ENCODE results near the gene LSAMP.
A peak's percentile ranks its signal among the peaks of the same experiment; 100 is the strongest.
"Not testable (repeated sequence)": the region's sequence is repeated elsewhere in the genome, so short reads cannot be mapped to it uniquely, and the experiment has no call there.

LSAMP gene

GRCh38 chr3:116233711-116234357, 211.5 kb downstream of the LSAMP start:
- no peak for DNase-seq

DNA sequence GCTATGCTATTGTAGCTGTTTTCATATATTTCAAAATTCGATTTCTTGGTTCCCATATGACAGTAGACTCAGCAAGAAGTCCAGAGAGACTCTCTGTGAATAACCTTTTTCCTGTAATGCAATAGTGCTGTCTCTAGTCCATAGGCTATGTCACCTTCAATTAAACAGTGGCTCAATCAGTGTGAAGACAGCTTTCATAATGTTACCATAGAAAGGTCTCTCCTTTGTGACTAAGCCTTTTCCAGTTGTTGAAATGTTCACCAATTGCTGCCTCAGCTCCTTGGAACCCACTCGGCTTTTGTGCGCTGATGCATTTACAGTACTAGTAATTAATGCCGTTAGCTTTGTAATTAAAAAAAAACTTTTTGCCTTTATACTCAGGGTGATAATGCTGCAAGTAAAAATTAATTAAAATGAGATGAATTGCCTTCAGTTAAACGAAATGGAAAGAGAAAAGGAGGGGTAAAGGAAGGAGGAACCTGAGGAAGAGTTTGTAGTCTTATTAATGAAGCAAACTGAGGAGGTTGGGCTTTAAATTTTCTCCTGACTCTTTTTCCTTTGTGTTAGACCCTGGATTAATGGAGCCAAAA, 214.8 kb downstream of the LSAMP start:
- no peak for DNase-seq

- peak; percentile 3 for DNase-seq
Observed at GRCh38 chr3:116226266-116226665, 219.0 kb downstream of the LSAMP start.

DNA sequence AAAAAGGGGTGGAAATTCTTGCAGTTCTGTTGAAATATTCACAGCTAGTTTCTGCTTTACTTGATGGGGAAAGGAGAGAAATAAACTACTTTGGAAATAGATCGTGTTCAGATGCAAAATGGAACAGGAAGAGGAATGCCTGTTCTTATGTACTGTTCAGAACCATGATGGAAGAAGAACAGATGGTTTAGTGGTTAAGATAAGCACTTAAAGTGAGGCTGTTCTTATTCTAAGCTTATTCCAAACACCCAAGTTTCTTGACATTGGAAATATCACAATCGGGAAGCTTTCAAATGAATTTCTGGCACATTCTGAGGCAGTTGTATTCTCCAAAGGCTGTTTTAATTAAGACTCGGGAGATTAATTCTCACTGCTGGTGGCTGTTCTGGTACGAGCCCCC, 228.5 kb downstream of the LSAMP start:
- peak; percentile 72 for DNase-seq

DNA sequence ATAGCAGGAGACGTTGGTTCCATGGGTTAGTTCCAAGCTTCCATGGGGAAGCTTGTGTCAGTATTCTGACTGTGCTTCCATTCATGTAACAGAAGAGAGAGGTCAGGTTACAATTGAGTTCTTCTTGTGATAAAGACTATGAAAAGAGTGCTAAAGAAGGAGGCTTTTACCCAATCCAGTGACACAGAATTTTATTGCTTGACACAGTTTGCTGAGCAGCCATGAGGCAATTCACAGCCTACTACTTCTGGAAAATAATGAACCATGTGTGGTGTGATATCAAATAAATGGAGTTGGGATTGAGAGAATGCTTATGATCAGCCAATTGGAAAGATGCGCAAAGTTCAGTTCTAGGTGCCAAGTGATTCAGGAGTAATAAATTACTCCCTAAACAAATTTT, 233.4 kb downstream of the LSAMP start:
- no peak for DNase-seq

GRCh38 chr3:116208830-116209229, 236.5 kb downstream of the LSAMP start:
- DNase-seq = not testable (repeated sequence)

DNA sequence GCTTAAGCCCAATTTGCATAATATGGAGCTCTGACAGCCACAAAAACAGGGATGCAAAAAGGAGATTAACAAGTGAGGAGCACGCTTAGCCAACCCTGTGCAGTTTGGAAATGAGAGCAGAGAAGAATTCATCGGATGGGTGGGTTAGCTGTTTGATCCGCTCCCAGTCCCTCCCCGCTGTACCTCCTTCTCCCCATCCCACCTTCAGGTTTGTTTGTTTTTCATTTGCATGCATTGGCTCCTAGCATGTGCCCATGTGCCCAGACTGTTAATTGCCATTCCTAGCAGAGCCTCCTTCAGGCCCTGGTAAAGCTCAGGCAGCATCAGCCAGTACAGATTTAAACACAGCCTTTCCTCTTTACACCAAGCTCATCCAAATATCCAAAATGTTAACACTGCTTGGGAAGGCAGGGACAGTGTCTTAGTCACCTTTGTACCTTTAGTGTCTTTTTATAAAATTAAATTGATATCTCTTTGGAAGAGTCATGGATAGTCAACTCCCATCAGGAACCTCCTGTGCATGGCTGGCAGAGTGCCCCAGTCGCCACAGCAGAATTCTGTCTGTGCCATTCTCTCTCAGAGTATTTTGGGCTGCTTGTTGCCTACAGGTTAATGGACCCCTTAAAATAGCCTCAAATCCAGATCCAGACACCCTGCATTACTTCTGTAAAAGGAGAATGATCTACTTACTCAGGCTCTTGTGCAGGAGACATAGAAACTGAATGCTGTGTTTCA, 244.2 kb downstream of the LSAMP start:
- no peak for DNase-seq

DNA sequence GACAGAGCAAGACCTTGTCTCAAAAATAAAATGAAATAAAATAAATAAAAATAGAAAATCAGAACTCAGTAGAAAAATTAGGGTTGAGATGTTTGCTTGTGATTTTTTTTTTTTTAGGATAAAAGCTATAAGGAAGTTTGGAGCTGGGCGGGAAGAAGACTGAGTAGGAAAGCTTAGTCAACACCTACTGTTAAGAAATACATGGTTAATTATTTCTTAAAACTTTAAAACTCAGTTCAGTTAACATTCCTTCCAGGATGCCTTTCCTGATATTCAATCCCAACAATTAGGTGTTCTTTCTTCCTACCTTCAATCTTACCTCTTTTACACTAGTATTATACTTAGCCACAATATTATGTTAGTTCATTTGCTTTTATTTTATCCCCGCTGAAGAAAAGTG, 246.2 kb downstream of the LSAMP start:
- DNase-seq = no peak

DNA sequence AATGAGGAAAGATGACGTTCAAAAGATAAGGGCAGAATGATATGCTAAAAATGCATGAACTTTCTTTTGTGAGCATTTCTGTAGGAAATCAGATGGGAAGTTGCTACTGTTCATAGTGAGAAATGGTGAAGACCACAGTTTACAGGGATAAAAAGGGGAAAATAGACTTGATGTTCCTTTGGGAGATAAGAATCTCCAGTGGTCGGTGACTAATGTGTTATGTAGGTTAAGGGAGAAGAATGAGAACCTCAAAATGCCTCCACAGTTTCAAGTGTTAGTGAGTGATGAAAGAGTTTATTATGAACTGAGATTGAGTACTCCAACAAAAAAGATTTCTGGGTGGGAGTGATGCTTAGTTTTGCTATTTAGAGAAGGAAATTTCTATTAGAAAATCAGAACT, 247.2 kb downstream of the LSAMP start:
- DNase-seq = no peak

GRCh38 chr3:116192464-116192863, 252.8 kb downstream of the LSAMP start:
- no peak for DNase-seq

DNA sequence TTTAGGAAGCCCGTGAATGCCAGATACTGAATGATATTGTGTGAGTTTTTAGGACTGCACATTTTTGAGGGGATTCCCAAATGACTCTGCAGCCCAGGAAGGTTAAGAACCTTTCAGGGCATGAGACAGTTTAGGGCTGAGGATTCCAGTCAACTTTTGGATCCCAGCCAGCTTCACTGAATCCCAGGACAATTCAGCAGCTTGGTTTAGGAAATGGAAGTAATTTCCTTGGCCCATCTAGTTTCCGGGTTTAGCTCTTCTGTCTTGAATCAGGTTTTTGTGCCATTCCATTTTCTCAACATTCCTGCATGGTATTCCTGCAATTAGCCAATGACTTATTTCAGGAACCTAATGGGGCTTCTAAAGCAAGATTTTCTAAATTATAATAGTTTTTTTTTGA, 253.9 kb downstream of the LSAMP start:
- no peak for DNase-seq

GRCh38 chr3:116190095-116190494, 255.2 kb downstream of the LSAMP start:
- DNase-seq = no peak

GRCh38 chr3:116188231-116188785, 257.0 kb downstream of the LSAMP start:
- no peak for DNase-seq

DNA sequence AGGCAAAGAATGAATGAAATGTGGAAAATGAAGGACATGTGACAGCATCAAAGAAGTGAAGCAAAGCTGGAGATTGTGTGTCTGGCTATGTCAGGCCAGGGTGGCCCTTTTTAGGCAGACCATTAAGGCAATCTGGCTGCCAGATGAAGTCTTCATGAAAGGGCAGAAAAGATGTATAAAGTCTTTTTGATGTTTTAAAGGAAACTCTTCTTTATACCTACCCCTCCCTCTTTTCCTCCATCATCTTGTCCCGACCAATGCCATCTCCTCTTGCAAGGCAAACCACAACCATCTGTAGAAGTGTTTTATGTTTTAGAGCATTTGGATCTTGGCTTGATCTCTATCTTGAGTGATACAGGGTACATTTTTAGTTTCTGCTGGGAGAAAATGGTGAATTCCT, 259.2 kb downstream of the LSAMP start:
- DNase-seq = no peak

- no peak for DNase-seq
Observed at GRCh38 chr3:116181159-116181558, 264.1 kb downstream of the LSAMP start.

DNA sequence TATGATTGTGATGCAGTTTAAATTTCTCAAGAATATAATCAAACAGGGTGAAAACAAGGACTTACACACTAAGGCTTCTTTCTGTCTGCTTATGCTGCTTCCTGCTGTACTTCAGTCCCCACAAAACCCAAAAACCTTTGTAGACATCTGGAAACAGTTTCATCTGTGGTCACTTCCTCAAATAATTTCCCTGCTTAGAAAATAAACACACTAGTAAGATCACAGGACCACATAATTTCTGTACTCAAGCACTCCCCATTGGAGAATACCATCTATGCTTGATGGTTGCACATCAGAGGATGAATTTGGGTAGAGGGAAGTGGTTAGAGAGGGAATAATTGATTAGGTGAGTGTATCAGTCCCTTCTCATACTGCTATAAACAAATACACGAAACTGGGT, 266.2 kb downstream of the LSAMP start:
- DNase-seq = no peak

- DNase-seq = no peak
Observed at GRCh38 chr3:116176974-116177555, 268.2 kb downstream of the LSAMP start.

DNA sequence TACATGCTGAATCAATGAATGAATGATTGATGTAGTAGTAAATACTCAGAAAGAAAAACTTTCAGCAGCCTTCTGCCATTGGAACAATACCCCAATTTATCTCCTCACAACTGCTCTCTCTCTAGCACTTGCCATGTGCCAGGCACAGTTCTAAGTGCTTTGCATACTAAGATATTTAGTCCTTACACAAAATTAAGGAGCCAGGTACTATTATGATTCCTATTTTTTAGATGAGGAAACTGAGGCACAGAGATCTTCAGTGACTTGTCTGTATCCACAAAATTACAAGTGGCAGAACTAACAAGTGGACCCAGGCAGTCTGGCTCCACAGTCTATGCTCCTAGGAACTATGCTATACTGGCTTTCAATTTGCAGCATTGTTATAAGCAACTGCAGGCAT, 279.2 kb downstream of the LSAMP start:
- no peak for DNase-seq

DNA sequence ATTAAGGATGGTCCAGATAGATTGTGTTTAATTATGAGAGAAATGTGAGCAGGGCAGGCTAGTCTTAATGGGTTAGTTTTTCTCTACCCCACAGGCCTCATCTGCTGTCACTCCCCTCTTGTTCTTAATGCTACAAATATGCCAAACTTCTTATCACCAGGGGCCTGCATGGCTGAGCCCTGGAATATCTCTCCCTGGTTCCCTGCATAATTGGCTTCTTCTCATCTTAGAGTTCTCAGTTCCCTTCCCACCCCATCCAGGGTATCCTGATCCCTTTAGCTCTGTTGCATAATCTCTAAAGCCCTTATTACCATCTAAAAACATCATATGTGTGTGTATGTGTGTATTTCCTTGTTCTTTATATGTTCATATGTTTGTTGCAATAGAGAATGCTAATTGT, 279.6 kb downstream of the LSAMP start:
- no peak for DNase-seq

DNA sequence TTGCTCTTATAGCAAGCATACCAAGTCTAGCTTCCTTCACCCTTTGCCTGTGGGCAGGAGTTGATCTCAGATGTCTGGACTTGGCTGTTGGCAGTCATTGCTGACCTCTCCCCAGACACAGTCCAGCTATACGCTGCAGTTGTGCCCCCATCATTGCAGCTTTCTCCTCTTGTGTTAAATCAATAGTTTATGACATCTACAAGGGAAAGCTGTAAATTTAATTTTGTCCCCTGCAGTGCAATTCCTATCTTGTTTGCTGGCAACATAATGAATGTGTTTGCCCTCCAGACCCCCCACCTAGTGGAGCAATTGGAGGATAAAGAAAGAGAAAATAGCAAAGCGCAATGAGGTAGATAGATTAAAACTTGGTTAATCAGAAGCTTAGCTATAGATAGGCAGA, 280.2 kb downstream of the LSAMP start:
- DNase-seq = no peak

- DNase-seq = no peak
Observed at GRCh38 chr3:116164039-116164438, 281.2 kb downstream of the LSAMP start.

DNA sequence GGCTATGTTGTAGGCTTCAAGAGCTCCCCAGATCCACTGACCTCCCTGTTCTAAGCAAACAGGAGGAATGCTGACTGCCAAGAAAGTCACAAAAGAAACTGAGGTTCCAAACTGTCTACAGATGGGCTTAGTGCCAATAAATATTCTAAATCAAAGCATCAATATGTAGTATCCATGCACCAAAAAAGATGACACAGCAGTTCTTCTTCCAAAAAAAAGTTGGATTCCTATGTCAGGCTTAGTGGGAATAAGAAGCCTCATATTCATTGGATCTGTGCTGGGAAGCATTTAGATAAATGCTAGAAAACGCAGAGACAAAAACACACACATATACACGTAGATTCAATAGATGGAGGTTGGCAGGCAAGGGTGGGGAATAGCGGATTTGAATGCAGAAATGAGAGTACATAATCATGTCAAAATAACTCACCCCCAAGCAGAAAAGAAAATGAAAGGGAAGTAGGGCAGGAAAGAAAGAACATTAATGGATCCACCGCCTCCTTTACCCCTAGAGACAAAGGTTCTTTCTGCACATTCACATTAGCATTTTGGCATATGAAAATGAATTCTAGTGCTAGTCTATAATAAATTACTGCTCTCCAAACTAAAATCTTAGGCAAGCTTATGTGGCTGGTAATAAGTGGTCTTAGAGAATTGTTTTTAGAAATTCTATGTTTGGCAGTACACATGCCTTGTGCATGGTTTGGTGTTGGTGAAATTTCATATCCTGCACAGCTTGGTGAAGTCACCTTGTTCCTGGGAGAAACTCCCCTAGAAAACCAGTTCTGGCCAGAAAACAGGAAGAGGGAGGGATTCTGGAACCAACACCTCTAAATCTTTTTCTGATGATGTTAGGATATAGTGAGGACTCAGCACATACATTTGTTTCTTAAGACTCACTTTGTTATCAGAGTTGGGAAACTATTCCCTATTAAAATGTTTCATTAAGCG, 283.4 kb downstream of the LSAMP start:
- no peak for DNase-seq

- DNase-seq = no peak
Observed at GRCh38 chr3:116160594-116160993, 284.7 kb downstream of the LSAMP start.

Data from NCI-H524 treated with DMSO at 0.1 percent for 48 hours (cell line).